Neural crest cell (in vitro differentiated cells): Measurements from ENCODE around the gene GUCA1A. TPM values are rescaled to one million over a fixed set of nuclear protein-coding genes. Genes with fewer than 3 reads are reported as not detected.

Experiments used
- DNase-seq: peaks from one replicate; pipeline ENCODE4 v3.0.0; 2021; ENCODE audit warnings: low read depth, mixed read lengths, low spot score
- H3K27ac Mint-ChIP-seq: one replicate; pipeline ENCODE4 v1.8.0; 2021; ENCODE audit warnings: mild to moderate bottlenecking, mixed read lengths; ENCODE audit not compliant: unreplicated experiment
- H3K27me3 Mint-ChIP-seq: 2 replicates; pipeline ENCODE4 v1.8.0; 2021; ENCODE audit warnings: low read depth, mild to moderate bottlenecking, mixed read lengths
- H3K36me3 Mint-ChIP-seq: 2 replicates; pipeline ENCODE4 v1.8.0; 2021; ENCODE audit warnings: low read depth, mild to moderate bottlenecking, mixed read lengths
- H3K4me1 Mint-ChIP-seq: 2 replicates; pipeline ENCODE4 v1.8.0; 2021; ENCODE audit warnings: mixed read lengths
- H3K4me3 Mint-ChIP-seq: one replicate; pipeline ENCODE4 v1.8.0; 2021; ENCODE audit warnings: mild to moderate bottlenecking, mixed read lengths
- H3K9me3 Mint-ChIP-seq: 2 replicates; pipeline ENCODE4 v1.8.0; 2021; ENCODE audit warnings: mixed read lengths
- CTCF ChIP-seq: fragments of 200-600 bp; sonication (generic); conservative IDR thresholded peaks from 2 replicates; pipeline ENCODE4 v1.5.0; 2021; ENCODE audit warnings: antibody characterized with exemption, mild to moderate bottlenecking
- total RNA-seq: library from RNA; stranded (reverse); gene quantifications from 2 replicates; pipeline ENCODE4 v1.2.1, GENCODE V29; 2021

GUCA1A gene
- total RNA-seq, 1 donor from 2014 or later = 1.3 TPM

GRCh38 chr6:42179261-42179944 is 6.2 kb downstream of the GUCA1A start:
- Mint-ChIP-seq H3K27me3 (no peaks in the 10 kb centered on the region), H3K4me1 (peaks cover 14% of the 10 kb centered on the region), H3K9me3 (no peaks in the 10 kb centered on the region), H3K4me3 (peak overlapping the region; percentile 25), H3K27ac (no peak overlapping the region), H3K36me3 (no peaks in the 10 kb centered on the region)
- no peak for TF ChIP-seq CTCF
- DNase-seq = no peak

DNA sequence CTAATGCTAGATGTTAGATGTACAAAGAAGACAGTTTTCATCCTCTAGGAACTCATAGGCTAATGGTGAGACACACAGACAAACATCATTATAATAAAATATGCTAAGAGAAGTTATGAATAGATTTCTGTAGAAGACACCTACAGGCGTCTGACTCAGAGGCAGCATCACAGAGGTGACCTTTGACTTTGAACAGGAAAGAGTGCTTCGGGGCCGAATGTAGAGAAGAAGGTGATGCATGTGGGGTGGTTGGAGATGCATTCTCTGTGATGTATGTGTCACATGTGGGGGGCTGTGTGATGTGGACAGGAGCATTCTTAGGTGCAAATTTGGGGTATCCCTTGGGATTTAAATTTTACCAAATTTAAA is 6.8 kb downstream of the GUCA1A start:
- no peaks in the 10 kb centered on the region for H3K27me3 Mint-ChIP-seq
- no peak for TF ChIP-seq CTCF
- peak overlapping the region; percentile 25 for H3K4me3 Mint-ChIP-seq
- H3K9me3 Mint-ChIP-seq = no peaks in the 10 kb centered on the region
- no peak overlapping the region for H3K27ac Mint-ChIP-seq
- no peak for DNase-seq
- no peaks in the 10 kb centered on the region for H3K36me3 Mint-ChIP-seq
- peaks cover 14% of the 10 kb centered on the region for H3K4me1 Mint-ChIP-seq

DNA sequence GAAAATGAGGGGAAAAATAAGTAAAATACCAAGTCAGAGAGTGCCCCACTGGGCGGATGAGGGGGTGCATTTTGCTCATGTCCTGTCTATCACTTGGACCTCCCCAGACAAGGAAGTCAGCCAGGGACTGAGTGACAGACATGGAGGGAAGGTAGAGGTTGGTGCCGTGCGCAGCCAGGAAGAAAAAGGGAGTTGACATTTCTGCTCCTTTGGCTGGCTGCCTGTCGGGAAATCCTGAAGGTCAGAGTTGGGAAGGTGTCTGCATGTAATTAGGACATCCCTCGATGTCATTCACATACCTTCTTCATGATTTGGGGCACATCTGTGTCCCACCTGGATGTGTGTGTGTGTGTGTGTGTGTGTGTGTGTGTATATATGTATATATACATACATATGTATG is 8.9 kb downstream of the GUCA1A start:
- TF ChIP-seq CTCF = no peak
- H3K27ac Mint-ChIP-seq = no peak overlapping the region
- H3K4me1 Mint-ChIP-seq = peaks cover 14% of the 10 kb centered on the region
- no peaks in the 10 kb centered on the region for H3K27me3 Mint-ChIP-seq
- no peaks in the 10 kb centered on the region for H3K9me3 Mint-ChIP-seq
- no peaks in the 10 kb centered on the region for H3K36me3 Mint-ChIP-seq
- no peak overlapping the region for H3K4me3 Mint-ChIP-seq
- no peak for DNase-seq

GRCh38 chr6:42184475-42184874 is 11.3 kb downstream of the GUCA1A start:
- no peaks in the 10 kb centered on the region for H3K9me3 Mint-ChIP-seq
- no peak for TF ChIP-seq CTCF
- H3K27me3 Mint-ChIP-seq = no peaks in the 10 kb centered on the region
- peaks cover 7% of the 10 kb centered on the region for H3K4me1 Mint-ChIP-seq
- no peak overlapping the region for H3K4me3 Mint-ChIP-seq
- H3K36me3 Mint-ChIP-seq = no peaks in the 10 kb centered on the region
- no peak overlapping the region for H3K27ac Mint-ChIP-seq
- no peak for DNase-seq

GRCh38 chr6:42185597-42185996 is 12.4 kb downstream of the GUCA1A start:
- Mint-ChIP-seq H3K27me3 (no peaks in the 10 kb centered on the region), H3K4me1 (no peaks in the 10 kb centered on the region), H3K27ac (no peak overlapping the region), H3K9me3 (no peaks in the 10 kb centered on the region), H3K4me3 (no peak overlapping the region), H3K36me3 (no peaks in the 10 kb centered on the region)
- no peak for DNase-seq
- no peak for TF ChIP-seq CTCF
